Hepatocyte (in vitro differentiated cells): ENCODE results near the gene KCND3. TPM values are rescaled to one million over a fixed set of nuclear protein-coding genes. Genes with fewer than 3 reads are reported as not detected.
A peak's percentile ranks its signal among the peaks of the same experiment; 100 is the strongest.

Experiments
- DNase-seq: peaks from one replicate; pipeline ENCODE4 v3.0.0-alpha.2; 2016; ENCODE audit warnings: low spot score
- H2AFZ ChIP-seq: fragments of 200-600 bp; sonication (generic); 2 replicates; pipeline ENCODE4 v1.6.0; 2016; ENCODE audit warnings: antibody characterized with exemption, mild to moderate bottlenecking
- H3K27ac ChIP-seq: fragments of 200-600 bp; sonication (generic); 2 replicates; pipeline ENCODE4 v1.5.1; 2016; ENCODE audit warnings: mild to moderate bottlenecking
- H3K27me3 ChIP-seq: fragments of 200-600 bp; sonication (generic); 2 replicates; pipeline ENCODE4 v1.6.1; 2016
- H3K36me3 ChIP-seq: fragments of 200-600 bp; sonication (generic); replicated peaks from 2 replicates; pipeline ENCODE4 v1.5.1; 2016; ENCODE audit warnings: low read depth; ENCODE audit not compliant: insufficient read depth
- H3K4me1 ChIP-seq: fragments of 200-600 bp; sonication (generic); 2 replicates; pipeline ENCODE4 v1.5.1; 2016; ENCODE audit warnings: mild to moderate bottlenecking, moderate library complexity; ENCODE audit not compliant: insufficient read depth
- H3K4me2 ChIP-seq: fragments of 200-600 bp; sonication (generic); 2 replicates; pipeline ENCODE4 v1.6.0; 2016
- H3K4me3 ChIP-seq: fragments of 200-600 bp; sonication (generic); 2 replicates; pipeline ENCODE4 v1.5.1; 2016; ENCODE audit warnings: mild to moderate bottlenecking
- H3K79me2 ChIP-seq: fragments of 200-600 bp; sonication (generic); 2 replicates; pipeline ENCODE4 v1.6.0; 2017; ENCODE audit warnings: mild to moderate bottlenecking
- H3K9me2 ChIP-seq: fragments of 200-600 bp; sonication (generic); replicated peaks from 2 replicates; pipeline ENCODE4 v1.6.0; 2017; ENCODE audit warnings: mild to moderate bottlenecking; ENCODE audit not compliant: insufficient read depth
- H3K9me3 ChIP-seq: fragments of 200-600 bp; sonication (generic); 2 replicates; pipeline ENCODE4 v1.5.1; 2016; ENCODE audit warnings: low read depth, mild to moderate bottlenecking
- H4K20me1 ChIP-seq: fragments of 200-600 bp; sonication (generic); 2 replicates; pipeline ENCODE4 v1.6.0; 2016; ENCODE audit warnings: mild to moderate bottlenecking; ENCODE audit not compliant: insufficient read depth, poor library complexity, severe bottlenecking
- EZH2 ChIP-seq: fragments of 200-600 bp; sonication (generic); IDR thresholded peaks from 2 replicates; pipeline ENCODE4 v1.6.1; 2016; ENCODE audit warnings: antibody characterized with exemption, mild to moderate bottlenecking, borderline replicate concordance
- EZH2phosphoT487 ChIP-seq: fragments of 200-600 bp; sonication (generic); IDR thresholded peaks from one replicate; pipeline ENCODE4 v1.6.1; 2018; ENCODE audit warnings: antibody characterized with exemption, mild to moderate bottlenecking, low read depth, moderate library complexity; ENCODE audit not compliant: unreplicated experiment, severe bottlenecking
- WGBS: methylation state at CpG from one replicate; pipeline ENCODE4 v1.1.6; 2016; ENCODE audit warnings: low lambda C conversion rate; ENCODE audit errors: missing lambda C conversion rate; 5-methylcytosine and 5-hydroxymethylcytosine counted together
- polyA plus RNA-seq: library from polyadenylated mRNA; unstranded; fragments of >200 nt; fragmentation: Nextera tagmentation; extraction: Ambion mirVana; gene quantifications from 2 replicates; pipeline ENCODE4 v1.2.1, GENCODE V29; 2016
- total RNA-seq: library from RNA; depleted of rRNA; stranded (reverse); fragments of >200 nt; gene quantifications from 2 replicates; pipeline ENCODE4 v1.2.3, GENCODE V29; 2014
- TF ChIP-seq, protein P1 (sequence below): fragments of 200-600 bp; sonication (generic); IDR thresholded peaks from 2 replicates; pipeline ENCODE4 v1.5.1; 2016; ENCODE audit warnings: antibody characterized with exemption, mild to moderate bottlenecking; ENCODE audit not compliant: poor library complexity

The KCND3 gene
- total and polyA plus RNA-seq, 2 experiments from 2014 or later: 1.4 to 2.7 TPM

DNA sequence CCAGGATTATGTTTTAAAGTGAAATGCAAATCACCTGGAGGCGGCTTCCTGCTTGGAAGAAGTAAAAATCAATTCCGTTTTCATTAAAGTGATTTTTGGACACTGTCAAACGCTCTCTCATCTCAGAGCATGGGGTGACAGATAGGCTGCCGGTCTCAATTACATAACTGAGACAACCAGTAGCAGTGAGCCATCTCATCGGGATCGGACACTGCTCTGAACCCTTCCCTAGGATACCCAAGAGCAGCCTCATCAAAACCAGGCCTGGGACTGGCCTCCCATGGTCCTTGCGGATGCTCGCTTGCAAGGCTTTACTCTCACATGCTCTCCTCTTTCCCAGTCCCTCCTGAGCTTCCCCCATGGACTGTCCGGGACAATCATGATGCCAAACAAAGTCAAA, 12.1 kb downstream of the KCND3 start:
- H2AFZ ChIP-seq: no peak overlapping the region
- H3K4me1 ChIP-seq: no peaks in the 10 kb centered on the region
- TF ChIP-seq EZH2 (no peak), EZH2phosphoT487 (no peak)
- TF ChIP-seq, protein P1, sequence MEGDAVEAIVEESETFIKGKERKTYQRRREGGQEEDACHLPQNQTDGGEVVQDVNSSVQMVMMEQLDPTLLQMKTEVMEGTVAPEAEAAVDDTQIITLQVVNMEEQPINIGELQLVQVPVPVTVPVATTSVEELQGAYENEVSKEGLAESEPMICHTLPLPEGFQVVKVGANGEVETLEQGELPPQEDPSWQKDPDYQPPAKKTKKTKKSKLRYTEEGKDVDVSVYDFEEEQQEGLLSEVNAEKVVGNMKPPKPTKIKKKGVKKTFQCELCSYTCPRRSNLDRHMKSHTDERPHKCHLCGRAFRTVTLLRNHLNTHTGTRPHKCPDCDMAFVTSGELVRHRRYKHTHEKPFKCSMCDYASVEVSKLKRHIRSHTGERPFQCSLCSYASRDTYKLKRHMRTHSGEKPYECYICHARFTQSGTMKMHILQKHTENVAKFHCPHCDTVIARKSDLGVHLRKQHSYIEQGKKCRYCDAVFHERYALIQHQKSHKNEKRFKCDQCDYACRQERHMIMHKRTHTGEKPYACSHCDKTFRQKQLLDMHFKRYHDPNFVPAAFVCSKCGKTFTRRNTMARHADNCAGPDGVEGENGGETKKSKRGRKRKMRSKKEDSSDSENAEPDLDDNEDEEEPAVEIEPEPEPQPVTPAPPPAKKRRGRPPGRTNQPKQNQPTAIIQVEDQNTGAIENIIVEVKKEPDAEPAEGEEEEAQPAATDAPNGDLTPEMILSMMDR: no peak
- peaks cover 4% of the 10 kb centered on the region for H3K27me3 ChIP-seq
- H3K9me3 ChIP-seq: no peaks in the 10 kb centered on the region
- H3K79me2 ChIP-seq: no peaks in the 10 kb centered on the region
- WGBS: 70% methylated on average over 9 of the region's 9 CpGs
- no peak overlapping the region for H3K27ac ChIP-seq
- H3K9me2 ChIP-seq: no peaks in the 10 kb centered on the region
- H4K20me1 ChIP-seq: no peaks in the 10 kb centered on the region
- DNase-seq: no peak
- H3K36me3 ChIP-seq: no peaks in the 10 kb centered on the region
- H3K4me3 ChIP-seq: no peak overlapping the region
- peak overlapping the region; percentile 14 for H3K4me2 ChIP-seq

- Histone ChIP-seq H3K36me3 (no peaks in the 10 kb centered on the region), H2AFZ (no peak overlapping the region), H3K79me2 (no peaks in the 10 kb centered on the region), H4K20me1 (no peaks in the 10 kb centered on the region), H3K4me1 (no peaks in the 10 kb centered on the region), H3K27me3 (peaks cover 4% of the 10 kb centered on the region), H3K27ac (no peak overlapping the region), H3K9me2 (no peaks in the 10 kb centered on the region), H3K9me3 (no peaks in the 10 kb centered on the region), H3K4me2 (peak overlapping the region; percentile 14), H3K4me3 (no peak overlapping the region)
- TF ChIP-seq EZH2 (no peak), EZH2phosphoT487 (no peak)
- TF ChIP-seq, protein P1: no peak
- DNase-seq: peak; percentile 19
- WGBS: 16% methylated on average over 3 of the region's 3 CpGs
Measured at GRCh38 chr1:111976842-111977241, 12.6 kb downstream of the KCND3 start.

GRCh38 chr1:111976332-111976731, 13.1 kb downstream of the KCND3 start:
- no peak for DNase-seq
- peak overlapping the region; percentile 31 for H3K4me2 ChIP-seq
- H3K36me3 ChIP-seq: no peaks in the 10 kb centered on the region
- WGBS: 44% methylated on average over 5 of the region's 5 CpGs
- no peak overlapping the region for H2AFZ ChIP-seq
- H3K9me3 ChIP-seq: no peaks in the 10 kb centered on the region
- TF ChIP-seq, protein P1: no peak
- TF ChIP-seq EZH2phosphoT487: no peak
- no peak for TF ChIP-seq EZH2
- no peaks in the 10 kb centered on the region for H3K79me2 ChIP-seq
- H3K4me1 ChIP-seq: no peaks in the 10 kb centered on the region
- no peak overlapping the region for H3K27ac ChIP-seq
- H3K9me2 ChIP-seq: no peaks in the 10 kb centered on the region
- H3K27me3 ChIP-seq: peaks cover 4% of the 10 kb centered on the region
- no peaks in the 10 kb centered on the region for H4K20me1 ChIP-seq
- H3K4me3 ChIP-seq: no peak overlapping the region

GRCh38 chr1:111973150-111973790, 16.2 kb downstream of the KCND3 start:
- Histone ChIP-seq H3K4me1 (no peaks in the 10 kb centered on the region), H3K36me3 (no peaks in the 10 kb centered on the region), H3K27ac (no peak overlapping the region), H3K27me3 (peaks cover 4% of the 10 kb centered on the region), H3K9me2 (no peaks in the 10 kb centered on the region), H2AFZ (no peak overlapping the region), H4K20me1 (no peaks in the 10 kb centered on the region), H3K79me2 (no peaks in the 10 kb centered on the region), H3K9me3 (no peaks in the 10 kb centered on the region), H3K4me3 (no peak overlapping the region), H3K4me2 (no peak overlapping the region)
- TF ChIP-seq, protein P1: no peak
- TF ChIP-seq EZH2: no peak
- TF ChIP-seq EZH2phosphoT487: no peak
- no peak for DNase-seq
- 75% methylated on average over 3 of the region's 3 CpGs for WGBS
